HG02852 (cell line): ENCODE measurements around the gene FHIT.
"Not testable (repeated sequence)": the region's sequence is repeated elsewhere in the genome, so short reads cannot be mapped to it uniquely, and the experiment has no call there.

ENCODE experiments used
- ATAC-seq: cut with Tn5 transposase; IDR thresholded peaks from one replicate; pipeline ENCODE4 v1.9.1; 2021; ENCODE audit warnings: mild to moderate bottlenecking, moderate library complexity; ENCODE audit not compliant: unreplicated experiment

FHIT gene

GRCh38 chr3:61227799-61228198 is 23.5 kb downstream of the FHIT start:
- ATAC-seq, result no peak

DNA sequence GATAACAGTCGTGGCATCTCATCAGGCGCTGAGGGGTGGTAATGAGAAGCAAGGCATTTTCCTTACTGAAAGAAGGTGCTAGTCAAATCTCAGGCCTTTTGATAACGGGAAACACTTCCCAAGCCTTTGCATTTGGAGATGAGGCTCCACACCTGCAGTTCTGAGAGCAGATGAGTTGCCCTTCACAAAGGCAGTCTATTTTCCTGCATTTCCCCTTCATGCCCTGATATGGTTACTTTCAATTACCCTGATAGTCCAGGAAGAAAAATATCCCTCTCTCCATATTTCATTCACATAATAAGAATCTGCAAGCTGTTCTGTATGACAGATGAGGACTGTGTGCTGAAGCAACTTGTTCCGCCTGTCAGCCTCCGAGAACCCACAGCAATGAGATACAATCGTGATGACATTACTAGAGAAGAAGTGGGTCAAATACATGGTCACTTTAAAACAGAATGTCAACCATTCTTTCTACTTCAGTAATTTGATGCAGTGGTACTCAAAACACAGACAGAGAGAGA is 25.0 kb downstream of the FHIT start:
- ATAC-seq, result no peak

GRCh38 chr3:61224823-61225222 is 26.4 kb downstream of the FHIT start:
- no peak for ATAC-seq

- ATAC-seq, result no peak
Measured at GRCh38 chr3:61223451-61223850, 27.8 kb downstream of the FHIT start.

DNA sequence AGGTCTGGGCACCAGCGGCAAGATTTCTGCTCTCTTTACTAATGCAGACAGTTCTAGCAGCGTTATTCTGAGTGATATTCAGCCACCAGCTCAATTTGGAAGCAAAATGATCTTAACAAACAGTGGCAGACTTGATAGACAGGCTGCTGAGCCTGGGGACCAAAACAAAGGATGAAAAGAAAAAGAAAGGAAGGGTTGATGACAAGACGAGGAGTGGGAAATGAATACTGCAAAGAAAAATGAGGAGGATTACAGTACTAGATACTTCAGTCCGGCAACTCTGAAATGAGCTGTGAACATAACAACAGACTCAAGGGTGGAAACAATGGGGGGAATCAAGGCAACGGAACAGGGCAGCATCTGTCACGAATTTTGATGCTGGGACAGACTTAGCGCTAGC is 28.8 kb downstream of the FHIT start:
- no peak for ATAC-seq

- no peak for ATAC-seq
Measured at GRCh38 chr3:61221759-61222362, 29.4 kb downstream of the FHIT start.

DNA sequence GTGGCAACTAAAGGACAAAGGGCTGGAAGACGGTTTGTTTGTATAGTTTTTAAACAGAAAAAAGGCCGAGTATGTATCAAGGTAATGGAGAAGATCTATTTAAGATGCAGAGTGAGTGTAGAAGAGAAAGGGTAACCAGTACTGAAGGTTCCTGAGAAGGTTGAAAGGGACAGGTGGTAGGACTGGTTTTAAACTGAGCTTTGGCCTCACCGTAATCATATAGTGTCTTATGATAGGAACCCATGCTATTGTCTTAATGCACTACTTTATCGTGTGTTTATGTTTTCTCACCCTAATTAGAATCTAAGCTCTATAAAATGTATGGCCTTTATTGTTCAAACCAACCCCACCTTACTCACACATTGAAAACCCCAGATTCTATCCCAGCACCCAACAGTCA is 32.7 kb downstream of the FHIT start:
- ATAC-seq, result no peak

DNA sequence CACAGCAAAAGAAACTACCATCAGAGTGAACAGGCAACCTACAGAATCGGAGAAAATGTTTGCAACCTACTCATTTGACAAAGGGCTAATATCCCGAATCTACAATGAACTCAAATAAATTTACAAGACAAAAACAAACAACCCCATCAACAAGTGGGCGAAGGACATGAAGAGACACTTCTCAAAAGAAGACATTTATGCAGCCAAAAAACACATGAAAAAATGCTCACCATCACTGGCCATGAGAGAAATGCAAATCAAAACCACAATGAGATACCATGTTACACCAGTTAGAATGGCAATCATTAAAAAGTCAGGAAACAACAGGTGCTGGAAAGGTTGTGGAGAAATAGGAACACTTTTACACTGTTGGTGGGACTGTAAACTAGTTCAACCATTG is 35.1 kb downstream of the FHIT start:
- ATAC-seq, result not testable (repeated sequence)

DNA sequence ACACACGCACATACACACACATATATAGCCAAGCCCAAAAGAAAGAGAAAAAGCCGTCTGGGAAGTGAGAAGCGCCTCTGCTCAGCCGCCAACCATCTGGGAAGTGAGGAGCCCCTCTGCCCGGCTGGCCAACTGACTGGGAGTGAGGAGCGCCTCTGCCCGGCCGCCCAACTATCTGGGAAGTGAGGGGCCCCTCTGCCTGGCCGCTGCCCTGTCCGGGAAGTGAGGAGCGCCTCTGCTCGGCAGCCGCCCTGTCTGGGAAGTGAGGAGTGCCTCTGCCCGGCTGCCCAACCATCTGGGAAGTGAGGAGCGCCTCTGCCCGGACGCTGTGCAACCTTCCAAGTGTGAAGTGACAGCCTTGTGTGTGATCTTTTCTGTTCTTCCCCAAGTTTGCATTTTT is 49.2 kb downstream of the FHIT start:
- no peak for ATAC-seq

GRCh38 chr3:61201071-61201470 is 50.2 kb downstream of the FHIT start:
- ATAC-seq, result no peak

DNA sequence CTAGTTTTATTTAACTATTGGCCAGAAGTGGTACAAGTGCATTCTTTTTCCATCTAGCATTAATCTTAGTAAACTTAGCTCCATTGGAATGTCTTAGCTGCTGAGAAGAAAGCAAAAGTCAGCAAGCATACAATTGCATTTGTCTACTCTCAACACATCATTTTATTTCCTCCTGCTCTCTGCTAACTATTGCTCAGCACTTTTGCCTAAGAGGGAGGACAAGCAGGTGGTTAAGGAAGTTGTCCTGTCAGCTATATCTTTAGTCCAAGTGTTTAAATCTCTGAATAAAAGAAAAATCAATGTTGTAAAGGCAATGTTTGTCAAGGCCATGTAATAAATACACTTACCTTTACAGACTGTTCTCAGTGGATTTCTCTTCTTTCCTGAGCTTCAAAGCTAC is 51.0 kb downstream of the FHIT start:
- no peak for ATAC-seq

DNA sequence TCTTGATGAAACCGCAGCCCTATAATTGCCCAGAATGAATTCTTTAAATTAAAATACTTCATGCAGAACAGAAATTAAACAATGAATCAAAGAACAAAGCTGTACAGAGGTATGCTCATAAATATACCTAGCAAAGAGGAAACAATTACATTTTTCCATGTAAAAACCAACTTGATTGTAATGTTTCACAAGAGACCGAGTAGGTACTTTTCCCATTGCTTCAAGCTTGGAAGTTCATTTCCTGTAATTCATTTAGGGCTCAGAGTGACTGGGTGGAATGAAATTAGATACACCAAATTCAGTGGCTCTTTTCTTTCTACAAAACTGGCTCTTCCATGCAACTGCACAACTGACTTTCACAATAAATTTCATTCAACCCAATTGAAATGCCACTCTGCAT is 51.4 kb downstream of the FHIT start:
- no peak for ATAC-seq

- ATAC-seq, result no peak
Measured at GRCh38 chr3:61194892-61195538, 56.2 kb downstream of the FHIT start.

- no peak for ATAC-seq
Measured at GRCh38 chr3:61192222-61192621, 59.0 kb downstream of the FHIT start.

- not testable (repeated sequence) for ATAC-seq
Measured at GRCh38 chr3:61190205-61190604, 61.0 kb downstream of the FHIT start.

DNA sequence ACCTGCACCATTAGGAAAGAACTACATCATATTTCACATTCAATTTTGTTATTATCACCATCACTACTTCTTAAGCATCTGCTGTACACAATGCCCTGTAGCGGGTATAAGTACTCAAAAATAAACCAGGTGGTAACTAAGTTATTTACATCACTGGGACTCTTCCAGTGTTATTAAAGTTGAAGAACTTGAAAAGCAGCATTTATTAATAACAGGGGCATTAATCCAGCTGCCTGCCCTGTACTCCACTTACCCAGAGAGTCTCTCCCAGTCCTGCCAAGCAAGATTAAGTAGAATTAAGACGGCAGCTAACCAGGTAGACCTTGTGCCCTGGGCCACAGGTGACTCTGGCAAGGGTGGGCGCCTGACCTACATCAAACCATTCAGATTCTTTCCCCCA is 65.2 kb downstream of the FHIT start:
- no peak for ATAC-seq

DNA sequence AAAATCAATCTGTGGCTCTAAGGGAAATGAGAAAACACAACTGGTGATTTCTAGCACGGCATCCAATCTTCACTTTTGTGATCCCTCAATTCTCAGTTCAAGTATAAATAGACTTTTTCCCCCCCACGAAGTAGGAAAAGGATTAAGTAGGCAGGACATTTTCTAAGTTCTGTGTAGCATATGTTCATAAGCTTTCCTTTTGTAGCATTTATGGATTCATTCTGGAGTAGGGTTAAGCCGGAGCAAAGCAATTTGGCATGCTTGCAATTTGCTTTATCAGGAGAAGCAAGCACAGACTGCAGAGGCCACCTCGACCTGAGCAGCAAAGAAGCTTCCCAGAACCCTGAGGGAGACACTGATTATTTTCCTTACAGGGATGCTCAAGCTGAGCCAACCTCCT is 66.3 kb downstream of the FHIT start:
- no peak for ATAC-seq

GRCh38 chr3:61182662-61183061 is 68.6 kb downstream of the FHIT start:
- ATAC-seq, result no peak

DNA sequence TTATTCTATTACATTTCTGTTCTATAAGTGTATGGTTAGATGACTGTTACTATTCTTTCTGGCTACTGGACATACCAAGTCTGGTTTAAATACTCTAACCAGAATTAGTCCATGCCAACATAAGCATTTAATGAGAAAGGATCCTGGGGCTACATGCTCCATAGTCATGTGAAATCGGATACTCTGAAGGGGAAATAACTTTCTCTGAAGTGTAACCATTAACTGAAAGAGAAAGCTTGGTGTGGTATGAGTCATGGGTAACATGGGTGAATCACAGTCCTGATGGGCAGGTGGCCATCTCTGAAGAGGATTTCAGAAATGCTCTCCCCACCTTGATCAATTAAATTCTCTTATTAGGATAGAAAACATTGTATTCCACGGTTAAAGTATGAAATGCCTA is 69.4 kb downstream of the FHIT start:
- peak; percentile 98 for ATAC-seq

DNA sequence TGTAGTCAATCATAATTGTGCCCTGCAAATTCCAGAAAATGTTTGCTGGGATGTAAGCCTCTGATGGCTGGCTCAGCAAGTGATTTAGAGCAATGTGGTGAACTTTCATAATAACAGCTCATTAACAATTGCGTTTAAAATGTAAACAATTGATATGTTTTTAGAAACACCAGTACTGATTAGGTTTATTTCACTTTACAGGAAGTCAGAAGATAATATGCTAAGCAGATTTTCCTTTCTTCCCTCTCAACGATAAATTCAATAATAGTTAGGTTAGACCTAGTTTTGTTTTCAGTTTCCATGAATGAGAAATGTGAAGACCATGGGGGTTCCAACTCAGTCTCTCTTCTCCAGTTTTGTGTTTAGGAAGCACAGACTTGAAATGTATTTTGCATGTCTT is 71.0 kb downstream of the FHIT start:
- ATAC-seq, result no peak

- no peak for ATAC-seq
Measured at GRCh38 chr3:61178167-61178566, 73.1 kb downstream of the FHIT start.

DNA sequence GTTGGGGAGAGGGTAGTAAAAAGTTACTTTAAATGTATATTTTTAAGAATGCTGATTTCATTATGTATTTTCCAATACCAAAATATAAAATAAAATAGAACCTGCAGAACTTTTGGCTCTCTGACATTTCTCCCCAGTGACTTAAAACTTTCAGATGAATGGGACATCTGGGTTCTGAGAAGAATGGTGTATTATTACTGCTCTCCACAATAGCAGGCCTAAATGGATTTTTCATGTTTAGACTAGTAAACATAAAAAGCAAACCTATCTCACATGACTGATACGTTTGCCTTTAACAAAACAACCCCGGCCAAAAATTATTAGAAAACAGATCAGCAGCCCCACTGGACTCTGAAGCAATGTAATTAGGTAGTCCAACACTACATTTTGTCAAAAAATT is 73.8 kb downstream of the FHIT start:
- ATAC-seq, result no peak

DNA sequence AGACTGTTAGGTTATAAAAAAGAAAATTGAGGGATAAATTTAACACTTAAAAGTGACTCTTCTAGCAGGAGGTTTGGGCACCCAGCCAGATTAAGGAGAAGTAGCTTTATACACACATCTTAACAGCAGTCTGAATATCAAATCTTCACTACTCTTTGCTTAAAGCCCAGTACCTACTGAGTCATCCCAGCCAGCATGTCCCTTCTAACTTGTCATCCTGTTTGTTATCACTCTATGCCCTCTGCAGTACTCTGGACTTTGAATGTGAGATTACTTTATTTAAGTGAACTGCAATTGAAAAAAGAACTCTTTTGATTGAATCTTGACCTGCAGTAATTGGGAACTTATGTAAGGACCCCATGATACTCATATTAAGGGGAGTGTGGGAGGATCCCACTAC is 77.6 kb downstream of the FHIT start:
- no peak for ATAC-seq
